OCI-LY3 (cell line): ENCODE data around the gene TGFBRAP1.

Experiments
- H2AFZ ChIP-seq: fragments of 200-600, 300-600 bp; shearing (Covaris generic); 2 replicates; pipeline ENCODE4 v1.6.0; 2014; ENCODE audit warnings: antibody characterized with exemption, low read depth, low read length
- H3K27ac ChIP-seq: fragments of 200-600, 300-600 bp; sonication (generic); 2 replicates; pipeline ENCODE4 v1.5.1; 2014; ENCODE audit warnings: mild to moderate bottlenecking, low read length, moderate library complexity, mixed read lengths
- H3K27me3 ChIP-seq: fragments of 200-600, 300-600 bp; sonication (generic); 2 replicates; pipeline ENCODE4 v1.6.1; 2014; ENCODE audit warnings: low read depth, low read length, mixed read lengths
- H3K36me3 ChIP-seq: fragments of 200-600, 300-600 bp; sonication (generic); replicated peaks from 2 replicates; pipeline ENCODE3; 2014; ENCODE audit warnings: low read depth, low read length, mixed read lengths
- H3K4me1 ChIP-seq: fragments of 300-600, 200-600 bp; sonication (generic); 2 replicates; pipeline ENCODE4 v1.6.1; 2014; ENCODE audit warnings: low read length, mixed read lengths
- H3K4me2 ChIP-seq: fragments of 200-600, 300-600 bp; sonication (generic); 2 replicates; pipeline ENCODE4 v1.6.1; 2014; ENCODE audit warnings: low read length, mixed read lengths
- H3K4me3 ChIP-seq: fragments of 300-600, 200-600 bp; sonication (generic); 2 replicates; pipeline ENCODE4 v1.5.1; 2014; ENCODE audit warnings: antibody characterized with exemption, mild to moderate bottlenecking, low read length, moderate library complexity
- H3K79me2 ChIP-seq: fragments of 300-600, 200-600 bp; shearing (Covaris generic); 2 replicates; pipeline ENCODE4 v1.6.1; 2014; ENCODE audit warnings: mild to moderate bottlenecking, low read length, mixed read lengths
- H3K9ac ChIP-seq: fragments of 300-600, 200-600 bp; shearing (Covaris generic); 2 replicates; pipeline ENCODE4 v1.6.0; 2014; ENCODE audit warnings: mild to moderate bottlenecking, low read length, moderate library complexity
- H3K9me3 ChIP-seq: fragments of 200-600, 300-600 bp; shearing (Covaris generic); 2 replicates; pipeline ENCODE4 v1.6.1; 2014; ENCODE audit warnings: low read length, mixed read lengths; ENCODE audit not compliant: insufficient read depth
- H4K20me1 ChIP-seq: fragments of 200-600, 300-600 bp; sonication (generic); 2 replicates; pipeline ENCODE4 v1.6.1; 2016; ENCODE audit warnings: low read length, mixed read lengths; ENCODE audit not compliant: insufficient read depth
- CTCF ChIP-seq: fragments of 200-600, 300-600 bp; sonication (generic); IDR thresholded peaks from 2 replicates; pipeline ENCODE4 v1.5.1; 2014; ENCODE audit warnings: antibody characterized with exemption, low read length, low read depth
- EZH2phosphoT487 ChIP-seq: fragments of 200-600 bp; shearing (Covaris generic); IDR thresholded peaks from 2 replicates; pipeline ENCODE4 v1.6.1; 2018; ENCODE audit warnings: antibody characterized with exemption, mixed run types, low read depth

The TGFBRAP1 gene

GRCh38 chr2:105325389-105325963 lies 4.1 kb downstream of the TGFBRAP1 start:
- no peak overlapping the region for H3K4me2 ChIP-seq
- H3K79me2 ChIP-seq = peaks cover 98% of the 10 kb centered on the region
- no peak overlapping the region for H2AFZ ChIP-seq
- H3K36me3 ChIP-seq = peaks cover 22% of the 10 kb centered on the region
- peaks cover 26% of the 10 kb centered on the region for H3K4me1 ChIP-seq
- no peaks in the 10 kb centered on the region for H3K27me3 ChIP-seq
- H3K9ac ChIP-seq = no peak overlapping the region
- H4K20me1 ChIP-seq = peaks cover 26% of the 10 kb centered on the region
- no peak overlapping the region for H3K4me3 ChIP-seq
- no peaks in the 10 kb centered on the region for H3K9me3 ChIP-seq
- no peak for TF ChIP-seq CTCF
- TF ChIP-seq EZH2phosphoT487 = no peak
- no peak overlapping the region for H3K27ac ChIP-seq

GRCh38 chr2:105324732-105325131 lies 4.8 kb downstream of the TGFBRAP1 start:
- peaks cover 33% of the 10 kb centered on the region for H4K20me1 ChIP-seq
- H2AFZ ChIP-seq = no peak overlapping the region
- H3K36me3 ChIP-seq = peaks cover 22% of the 10 kb centered on the region
- no peak overlapping the region for H3K9ac ChIP-seq
- H3K9me3 ChIP-seq = no peaks in the 10 kb centered on the region
- H3K79me2 ChIP-seq = peaks cover 98% of the 10 kb centered on the region
- no peak overlapping the region for H3K4me2 ChIP-seq
- no peak overlapping the region for H3K4me3 ChIP-seq
- TF ChIP-seq CTCF = no peak
- no peak for TF ChIP-seq EZH2phosphoT487
- no peak overlapping the region for H3K27ac ChIP-seq
- H3K4me1 ChIP-seq = peaks cover 22% of the 10 kb centered on the region
- no peaks in the 10 kb centered on the region for H3K27me3 ChIP-seq

- H3K4me1 ChIP-seq = peaks cover 22% of the 10 kb centered on the region
- H3K36me3 ChIP-seq = peaks cover 22% of the 10 kb centered on the region
- H3K79me2 ChIP-seq = peaks cover 93% of the 10 kb centered on the region
- H3K27ac ChIP-seq = no peak overlapping the region
- no peak overlapping the region for H2AFZ ChIP-seq
- no peaks in the 10 kb centered on the region for H3K27me3 ChIP-seq
- H4K20me1 ChIP-seq = peaks cover 33% of the 10 kb centered on the region
- H3K4me2 ChIP-seq = no peak overlapping the region
- H3K9ac ChIP-seq = no peak overlapping the region
- TF ChIP-seq EZH2phosphoT487 = no peak
- TF ChIP-seq CTCF = no peak
- H3K9me3 ChIP-seq = no peaks in the 10 kb centered on the region
- no peak overlapping the region for H3K4me3 ChIP-seq
Observed at GRCh38 chr2:105324101-105324500, 5.4 kb downstream of the TGFBRAP1 start.

GRCh38 chr2:105323111-105323510 lies 6.4 kb downstream of the TGFBRAP1 start:
- no peak overlapping the region for H3K27ac ChIP-seq
- H3K36me3 ChIP-seq = peaks cover 22% of the 10 kb centered on the region
- H3K27me3 ChIP-seq = no peaks in the 10 kb centered on the region
- H4K20me1 ChIP-seq = peaks cover 33% of the 10 kb centered on the region
- H3K4me1 ChIP-seq = peaks cover 16% of the 10 kb centered on the region
- H3K4me2 ChIP-seq = no peak overlapping the region
- H3K9me3 ChIP-seq = no peaks in the 10 kb centered on the region
- no peak overlapping the region for H3K4me3 ChIP-seq
- TF ChIP-seq CTCF (no peak), EZH2phosphoT487 (no peak)
- no peak overlapping the region for H2AFZ ChIP-seq
- H3K9ac ChIP-seq = no peak overlapping the region
- peaks cover 93% of the 10 kb centered on the region for H3K79me2 ChIP-seq
